IPS-15b (cell line): ENCODE measurements around the gene ITGAE.
"Not testable (repeated sequence)": the region's sequence is repeated elsewhere in the genome, so short reads cannot be mapped to it uniquely, and the experiment has no call there.

Experiments used
- H3K27me3 ChIP-seq: one replicate; pipeline ENCODE4 v1.6.1; 2013; ENCODE audit warnings: low read length; ENCODE audit not compliant: control insufficient read depth, insufficient read depth
- H3K36me3 ChIP-seq: one replicate; pipeline ENCODE4 v1.6.1; 2013; ENCODE audit warnings: low read length; ENCODE audit not compliant: control insufficient read depth, insufficient read depth
- H3K4me1 ChIP-seq: one replicate; pipeline ENCODE4 v1.6.1; 2013; ENCODE audit warnings: mild to moderate bottlenecking, low read length; ENCODE audit not compliant: control insufficient read depth, insufficient read depth
- H3K4me3 ChIP-seq: one replicate; pipeline ENCODE4 v1.5.1; 2013; ENCODE audit warnings: low read depth, low read length
- H3K9ac ChIP-seq: one replicate; pipeline ENCODE4 v1.6.1; 2013; ENCODE audit warnings: low read depth, mild to moderate bottlenecking, low read length
- H3K9me3 ChIP-seq: one replicate; pipeline ENCODE4 v1.6.1; 2013; ENCODE audit warnings: mild to moderate bottlenecking, low read length; ENCODE audit not compliant: control insufficient read depth, insufficient read depth

ITGAE gene

GRCh38 chr17:3751836-3752235, 49.2 kb downstream of the ITGAE start:
- no peak overlapping the region for H3K9ac ChIP-seq
- H3K4me1 ChIP-seq: no peaks in the 10 kb centered on the region
- no peaks in the 10 kb centered on the region for H3K27me3 ChIP-seq
- no peaks in the 10 kb centered on the region for H3K36me3 ChIP-seq
- H3K9me3 ChIP-seq: no peaks in the 10 kb centered on the region
- H3K4me3 ChIP-seq: no peak overlapping the region

- no peak overlapping the region for H3K4me3 ChIP-seq
- no peaks in the 10 kb centered on the region for H3K36me3 ChIP-seq
- no peaks in the 10 kb centered on the region for H3K9me3 ChIP-seq
- no peaks in the 10 kb centered on the region for H3K27me3 ChIP-seq
- no peaks in the 10 kb centered on the region for H3K4me1 ChIP-seq
- no peak overlapping the region for H3K9ac ChIP-seq
Measured at GRCh38 chr17:3750926-3751325, 50.1 kb downstream of the ITGAE start.

GRCh38 chr17:3750296-3750695, 50.7 kb downstream of the ITGAE start:
- Histone ChIP-seq H3K9me3 (no peaks in the 10 kb centered on the region), H3K36me3 (no peaks in the 10 kb centered on the region), H3K9ac (no peak overlapping the region), H3K4me1 (no peaks in the 10 kb centered on the region), H3K4me3 (no peak overlapping the region), H3K27me3 (no peaks in the 10 kb centered on the region)

- no peaks in the 10 kb centered on the region for H3K36me3 ChIP-seq
- H3K9me3 ChIP-seq: no peaks in the 10 kb centered on the region
- H3K4me1 ChIP-seq: no peaks in the 10 kb centered on the region
- H3K9ac ChIP-seq: no peak overlapping the region
- no peak overlapping the region for H3K4me3 ChIP-seq
- no peaks in the 10 kb centered on the region for H3K27me3 ChIP-seq
Measured at GRCh38 chr17:3748576-3748975, 52.4 kb downstream of the ITGAE start.

- no peaks in the 10 kb centered on the region for H3K4me1 ChIP-seq
- H3K9me3 ChIP-seq: no peaks in the 10 kb centered on the region
- no peak overlapping the region for H3K9ac ChIP-seq
- H3K4me3 ChIP-seq: no peak overlapping the region
- H3K36me3 ChIP-seq: no peaks in the 10 kb centered on the region
- H3K27me3 ChIP-seq: no peaks in the 10 kb centered on the region
Measured at GRCh38 chr17:3747805-3748204, 53.2 kb downstream of the ITGAE start.

- H3K4me3 ChIP-seq: no peak overlapping the region
- H3K4me1 ChIP-seq: no peaks in the 10 kb centered on the region
- H3K36me3 ChIP-seq: no peaks in the 10 kb centered on the region
- no peaks in the 10 kb centered on the region for H3K9me3 ChIP-seq
- no peak overlapping the region for H3K9ac ChIP-seq
- H3K27me3 ChIP-seq: no peaks in the 10 kb centered on the region
Measured at GRCh38 chr17:3745071-3745470, 55.9 kb downstream of the ITGAE start.

- Histone ChIP-seq H3K27me3 (no peaks in the 10 kb centered on the region), H3K9ac (no peak overlapping the region), H3K4me1 (peaks cover 2% of the 10 kb centered on the region), H3K4me3 (no peak overlapping the region), H3K9me3 (no peaks in the 10 kb centered on the region), H3K36me3 (no peaks in the 10 kb centered on the region)
Measured at GRCh38 chr17:3744014-3744413, 57.0 kb downstream of the ITGAE start.

GRCh38 chr17:3740611-3741073, 60.3 kb downstream of the ITGAE start:
- Histone ChIP-seq H3K9ac (no peak overlapping the region), H3K36me3 (no peaks in the 10 kb centered on the region), H3K4me3 (no peak overlapping the region), H3K9me3 (no peaks in the 10 kb centered on the region), H3K4me1 (peaks cover 2% of the 10 kb centered on the region), H3K27me3 (no peaks in the 10 kb centered on the region)

GRCh38 chr17:3739422-3740124, 61.4 kb downstream of the ITGAE start:
- Histone ChIP-seq H3K27me3 (no peaks in the 10 kb centered on the region), H3K9me3 (no peaks in the 10 kb centered on the region), H3K4me3 (no peak overlapping the region), H3K36me3 (no peaks in the 10 kb centered on the region), H3K4me1 (peaks cover 2% of the 10 kb centered on the region), H3K9ac (no peak overlapping the region)

- H3K4me1 ChIP-seq: peaks cover 2% of the 10 kb centered on the region
- no peaks in the 10 kb centered on the region for H3K27me3 ChIP-seq
- H3K36me3 ChIP-seq: no peaks in the 10 kb centered on the region
- H3K4me3 ChIP-seq: no peak overlapping the region
- no peak overlapping the region for H3K9ac ChIP-seq
- H3K9me3 ChIP-seq: no peaks in the 10 kb centered on the region
Measured at GRCh38 chr17:3738562-3739295, 62.3 kb downstream of the ITGAE start.

GRCh38 chr17:3735515-3735914, 65.5 kb downstream of the ITGAE start:
- Histone ChIP-seq H3K9me3 (no peaks in the 10 kb centered on the region), H3K4me1 (peaks cover 2% of the 10 kb centered on the region), H3K4me3 (no peak overlapping the region), H3K36me3 (no peaks in the 10 kb centered on the region), H3K9ac (no peak overlapping the region), H3K27me3 (no peaks in the 10 kb centered on the region)

GRCh38 chr17:3734911-3735276, 66.1 kb downstream of the ITGAE start:
- H3K36me3 ChIP-seq, H3K9me3 ChIP-seq, H3K4me1 ChIP-seq, H3K4me3 ChIP-seq, H3K27me3 ChIP-seq, H3K9ac ChIP-seq: not testable (repeated sequence)
